Aorta (tissue), 4 donors: ENCODE results near the gene VBP1. TPM values are rescaled to one million over a fixed set of nuclear protein-coding genes. Genes with fewer than 3 reads are reported as not detected.

ENCODE experiments used
- polyA plus RNA-seq, 2 donors: library from polyadenylated mRNA; stranded (reverse); fragments of 200-250 nt; gene quantifications; one replicate each; pipeline ENCODE4 v1.2.3, GENCODE V29; 2013
- total RNA-seq, 2 donors: library from RNA; stranded (reverse); fragmentation: NEBNext Ultra II Directional; extraction: Animal tissue kit (Norgen Biotek cat#: 25700); gene quantifications; one replicate each; pipeline ENCODE4 v1.2.1, GENCODE V29; 2021
- donor health status: healthy with polysubstance abuse.
- donor health status: Bipolar disorder and iron deficiency.
- donor health status: DM: no; HTN: no; CAD: no.
- donor health status: DM: yes; HTN: yes; CAD: no.

The VBP1 gene
- total and polyA plus RNA-seq, 4 donors, result 24.6 to 40.3 (median 32.0) TPM

Other genes with a start within 250 kb of the VBP1 start
- gene F8, start 193.7 kb upstream of the VBP1 start, total RNA-seq, result 10 to 100 TPM; 24.2 to 49.9 TPM
- gene F8, start 193.7 kb upstream of the VBP1 start, polyA plus RNA-seq, result 1 to 10 TPM; 2.7 to 6.1 TPM
- gene FUNDC2, start 189.6 kb upstream of the VBP1 start, total RNA-seq, result 10 to 100 TPM; 85.3 to 89.1 TPM
- gene FUNDC2, start 189.6 kb upstream of the VBP1 start, polyA plus RNA-seq, result 100 to 1,000 TPM; 109 to 168 TPM
- 1 to 10 TPM; 4.8 to 6.6 TPM for gene CMC4, start 145.3 kb upstream of the VBP1 start, total RNA-seq
- gene CMC4, start 145.3 kb upstream of the VBP1 start, polyA plus RNA-seq, result 10 to 100 TPM; 27.8 to 31.6 TPM
- 10 to 100 TPM; 19.6 to 20.8 TPM for gene MTCP1, start 145.3 kb upstream of the VBP1 start, total RNA-seq
- 10 to 100 TPM; 23.0 to 29.9 TPM for gene MTCP1, start 145.3 kb upstream of the VBP1 start, polyA plus RNA-seq
- 10 to 100 TPM; 14.8 to 14.9 TPM for gene BRCC3, start 145.0 kb upstream of the VBP1 start, total RNA-seq
- gene BRCC3, start 145.0 kb upstream of the VBP1 start, polyA plus RNA-seq, result 10 to 100 TPM; 10.9 to 15.5 TPM
- gene RAB39B, start 48.0 kb downstream of the VBP1 start, total RNA-seq, result under 1 TPM; 0.52 to 0.72 TPM
- gene RAB39B, start 48.0 kb downstream of the VBP1 start, polyA plus RNA-seq, result under 1 TPM; 0.03 to 0.50 TPM
- gene CLIC2, start 118.2 kb downstream of the VBP1 start, total RNA-seq, result 10 to 100 TPM; 17.0 to 43.6 TPM
- gene CLIC2, start 118.2 kb downstream of the VBP1 start, polyA plus RNA-seq, result 1 to 10 TPM; 3.5 to 9.0 TPM
- not detected for gene F8A2, start 165.6 kb downstream of the VBP1 start, total RNA-seq
- gene F8A2, start 165.6 kb downstream of the VBP1 start, polyA plus RNA-seq, result not detected
- 1 to 10 TPM in 1 of 2 donors, under 1 TPM in 1; 0.39 to 4.1 TPM for gene F8A3, start 242.2 kb downstream of the VBP1 start, total RNA-seq
- 1 to 10 TPM in 1 of 2 donors, not detected in 1; 1.7 TPM for gene F8A3, start 242.2 kb downstream of the VBP1 start, polyA plus RNA-seq